ENCODE results near the gene ERN1.
"Not testable (repeated sequence)": the region's sequence is repeated elsewhere in the genome, so short reads cannot be mapped to it uniquely, and the experiment has no call there.

The ERN1 gene

GRCh38 chr17:64022611-64023063 lies 107.3 kb downstream of the ERN1 start:
- TF ChIP-seq CTCF (IDR thresholded peaks at IDR 0.05; ENCODE audit: low read depth, low read length) = no peak
- H3K9me3 ChIP-seq = no peaks in the 10 kb centered on the region
- H3K27me3 ChIP-seq = no peaks in the 10 kb centered on the region
- no peaks in the 10 kb centered on the region for H3K4me1 ChIP-seq
- H3K36me3 ChIP-seq = no peaks in the 10 kb centered on the region
- no peak for DNase-seq
- H3K4me3 ChIP-seq (ENCODE audit: low read depth, low read length) = no peak overlapping the region

DNA sequence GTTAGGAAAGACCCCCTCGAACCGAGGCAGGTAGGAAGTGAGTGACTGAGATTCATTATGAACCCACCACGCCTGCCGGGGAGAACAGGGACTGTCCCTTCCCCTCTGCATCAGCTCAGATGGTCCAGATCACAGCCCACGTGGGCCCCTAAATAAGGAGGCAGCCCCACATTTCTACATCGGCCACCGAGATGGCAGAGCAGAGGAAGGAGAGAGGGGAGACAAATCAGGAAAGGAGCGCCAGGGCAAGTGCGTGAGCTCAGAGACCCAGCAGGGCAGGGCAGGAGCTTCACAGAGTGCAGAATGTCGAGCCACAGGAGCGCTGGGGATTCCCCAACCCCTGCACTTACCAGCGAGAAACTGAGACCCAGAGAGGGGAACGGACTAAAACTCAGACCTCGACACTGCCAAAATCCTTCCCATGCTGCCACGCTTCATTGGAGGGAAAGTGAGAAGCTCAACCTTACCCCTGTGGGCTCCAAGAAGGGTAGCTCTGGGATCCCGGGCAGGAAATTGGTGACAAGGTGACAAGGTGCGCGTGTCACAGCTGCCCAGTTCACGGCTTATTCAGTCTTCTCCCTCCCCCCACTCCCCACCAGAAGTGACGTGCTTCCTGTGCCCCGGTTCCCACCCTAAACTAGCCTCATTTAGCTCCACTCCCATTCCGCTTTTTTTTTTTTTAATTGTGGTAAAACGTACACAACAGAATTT lies 109.7 kb downstream of the ERN1 start, which contains the start of gene ICAM2:
ICAM2 (minus strand) TSS at position 578 of the 711 bp plus-strand sequence. CDS start 13,942 bp downstream, outside the sequence.
- no peaks in the 10 kb centered on the region for H3K27me3 ChIP-seq
- H3K4me1 ChIP-seq = no peaks in the 10 kb centered on the region
- DNase-seq = no peak
- no peak within 1 kb of the TSS for H3K4me3 ChIP-seq (ENCODE audit: low read depth, low read length)
- TF ChIP-seq CTCF (IDR thresholded peaks at IDR 0.05; ENCODE audit: low read depth, low read length) = no peak
- no peaks in the 10 kb centered on the region for H3K9me3 ChIP-seq
- no peaks in the 10 kb centered on the region for H3K36me3 ChIP-seq

GRCh38 chr17:64019551-64019961 lies 110.4 kb downstream of the ERN1 start:
- H3K4me3 ChIP-seq (ENCODE audit: low read depth, low read length) = not testable (repeated sequence)

DNA sequence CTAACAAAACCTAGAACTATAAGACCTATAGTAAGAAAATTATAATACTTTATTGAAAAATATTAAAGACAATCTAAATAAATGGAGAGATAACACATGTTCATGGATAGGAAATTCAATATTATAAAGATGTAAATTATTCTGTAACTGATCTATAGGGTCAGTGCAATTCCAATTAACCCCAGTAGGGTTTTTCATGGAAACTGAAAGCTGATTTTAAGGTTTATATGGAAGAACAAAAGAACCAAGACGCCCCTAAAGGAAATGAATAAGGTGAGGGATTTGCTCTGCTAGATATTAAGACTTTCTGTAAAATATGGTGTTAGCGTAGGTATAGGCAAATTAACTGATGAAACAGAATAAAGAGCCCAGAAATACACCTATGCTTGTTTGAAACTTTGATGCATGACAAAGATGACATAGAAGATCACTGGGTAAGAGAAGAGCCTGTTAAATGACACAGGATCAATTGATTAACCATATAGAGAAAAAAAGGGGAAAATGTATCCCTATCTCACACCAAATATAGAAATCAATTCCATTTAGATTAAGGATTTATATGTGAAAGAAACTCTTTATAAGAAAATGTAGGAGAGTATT lies 112.5 kb downstream of the ERN1 start:
- H3K4me1 ChIP-seq = no peaks in the 10 kb centered on the region
- no peaks in the 10 kb centered on the region for H3K27me3 ChIP-seq
- no peak for DNase-seq
- peak; percentile 43 for TF ChIP-seq CTCF (IDR thresholded peaks at IDR 0.05; ENCODE audit: low read depth, low read length)
- no peaks in the 10 kb centered on the region for H3K9me3 ChIP-seq
- no peak overlapping the region for H3K4me3 ChIP-seq (ENCODE audit: low read depth, low read length)
- H3K36me3 ChIP-seq = no peaks in the 10 kb centered on the region

More at GRCh38 chr17:64019551-64019961, 110.4 kb downstream of the ERN1 start:
- not testable (repeated sequence) for H3K4me1 ChIP-seq, H3K36me3 ChIP-seq, H3K27me3 ChIP-seq, DNase-seq, H3K9me3 ChIP-seq

DNA sequence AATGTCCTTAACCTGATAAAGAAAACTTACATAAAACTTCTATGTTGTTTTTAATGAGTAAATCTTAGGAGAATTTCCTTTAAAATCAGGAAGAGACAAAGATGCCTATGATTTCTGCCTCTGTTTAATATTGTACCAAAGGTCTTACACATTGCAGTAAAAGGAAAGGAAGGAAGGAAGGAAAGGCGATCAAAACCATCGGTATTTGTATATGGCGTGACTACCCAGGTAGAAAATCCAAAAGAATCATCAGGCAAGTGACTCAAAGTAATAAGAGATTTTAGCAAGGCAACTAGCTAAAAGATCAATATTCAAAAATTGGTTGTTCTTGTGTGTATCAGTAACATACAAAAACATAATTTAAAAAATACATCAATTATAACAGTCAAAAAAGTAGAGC lies 113.0 kb downstream of the ERN1 start:
- DNase-seq = no peak
- H3K4me1 ChIP-seq = no peaks in the 10 kb centered on the region
- no peaks in the 10 kb centered on the region for H3K36me3 ChIP-seq
- no peaks in the 10 kb centered on the region for H3K9me3 ChIP-seq
- no peak overlapping the region for H3K4me3 ChIP-seq (ENCODE audit: low read depth, low read length)
- TF ChIP-seq CTCF (IDR thresholded peaks at IDR 0.05; ENCODE audit: low read depth, low read length) = no peak
- no peaks in the 10 kb centered on the region for H3K27me3 ChIP-seq

DNA sequence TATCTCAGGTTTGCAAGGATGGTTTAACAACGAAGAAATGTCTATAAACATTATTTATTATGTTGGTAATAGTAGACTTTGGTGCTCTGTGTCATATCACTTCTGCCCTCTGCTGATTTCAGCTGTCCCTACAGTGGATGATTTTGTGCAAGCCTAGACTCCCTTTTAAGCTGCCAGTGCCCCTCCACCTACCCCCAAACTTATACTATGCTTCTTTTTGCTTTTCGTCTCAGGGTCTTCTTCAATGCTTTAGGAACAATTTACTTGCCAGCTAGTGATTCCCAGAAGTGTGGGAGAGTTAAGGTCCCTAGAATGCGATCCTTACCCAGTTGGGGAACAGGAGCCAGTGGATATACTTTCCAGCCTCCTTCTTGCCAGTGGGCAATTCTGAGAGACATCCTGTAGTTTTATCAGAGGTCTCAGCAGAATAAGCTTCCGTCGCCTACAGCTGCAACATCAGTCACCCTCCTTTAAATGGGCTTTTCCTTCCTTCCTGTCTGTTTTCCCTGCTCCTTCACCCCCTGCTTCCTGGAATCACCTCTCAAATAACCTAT lies 113.6 kb downstream of the ERN1 start:
- Histone ChIP-seq H3K36me3 (no peaks in the 10 kb centered on the region), H3K4me3 (ENCODE audit: low read depth, low read length) (no peak overlapping the region), H3K9me3 (no peaks in the 10 kb centered on the region), H3K27me3 (no peaks in the 10 kb centered on the region), H3K4me1 (no peaks in the 10 kb centered on the region)
- no peak for DNase-seq
- peak; percentile 31 for TF ChIP-seq CTCF (IDR thresholded peaks at IDR 0.05; ENCODE audit: low read depth, low read length)

All from BE2C (cell line).